OCI-LY7 (cell line): ENCODE measurements around the gene ZDHHC17.

ENCODE experiments used
- CTCF ChIP-seq: fragments of 200-600 bp; sonication (generic); conservative IDR thresholded peaks from 2 replicates; pipeline ENCODE4 v1.5.1; 2014; ENCODE audit warnings: mild to moderate bottlenecking, antibody characterized with exemption, low read length, moderate library complexity, mixed read lengths
- EZH2phosphoT487 ChIP-seq: fragments of 200-600 bp; sonication (generic); IDR thresholded peaks from 2 replicates; pipeline ENCODE4 v1.6.1; 2018; ENCODE audit warnings: low read depth, borderline replicate concordance, mild to moderate bottlenecking, mixed run types, antibody characterized with exemption, low read length, moderate library complexity, mixed read lengths

GRCh38 chr12:76781321-76781720, 17.4 kb downstream of the ZDHHC17 start:
- TF ChIP-seq CTCF (no peak), EZH2phosphoT487 (no peak)
